T-cell (primary cell): ENCODE results near the gene IL17D. TPM values are rescaled to one million over a fixed set of nuclear protein-coding genes. Genes with fewer than 3 reads are reported as not detected.

Experiments used
- ATAC-seq, 4 experiments: fragments of 200-7000 bp in 3 of 4; fragments of 150-1000 bp in 1 of 4; cut with Tn5 transposase; replicated peaks in 1 of 4; 1 replicate in 3 of 4; 2 replicates in 1 of 4; pipeline ENCODE4 v1.10.0; 2021; ENCODE audit warnings: moderate library complexity in 3 of 4, mild to moderate bottlenecking in 2 of 4, moderate number of reproducible peaks in 1 of 4
- CTCF ChIA-PET, 2 donors: fragments of 300-600 bp; sonication (Branson Sonifier 250); formaldehyde crosslinking; loops; one replicate each; lab custom pipeline; 2022; ENCODE audit warnings: antibody characterized with exemption in 2 of 2; lab: Charles Lee
- POLR2A ChIA-PET, 2 donors: fragments of 300-600 bp; sonication (Branson Sonifier 250); formaldehyde crosslinking; loops; one replicate each; lab custom pipeline; 2022; ENCODE audit warnings: antibody characterized with exemption in 2 of 2; lab: Charles Lee
- DNase-seq, 35 experiments: peaks; one replicate each; pipeline versions ENCODE4 v3.0.0 to v3.0.0-alpha.2; 2013 to 2023
- H3K27ac ChIP-seq: one replicate; pipeline ENCODE4 v1.5.1; 2013; ENCODE audit warnings: low read length
- H3K27me3 ChIP-seq, 2 experiments: replicated peaks in 1 of 2; 1 replicate in 1 of 2; 2 replicates in 1 of 2; pipeline versions ENCODE4 v1.6.1 to v1.7.0; 2013; ENCODE audit warnings: low read length in 1 of 2, mixed read lengths in 1 of 2; ENCODE audit not compliant: control insufficient read depth in 2 of 2, insufficient read depth in 2 of 2; ENCODE audit errors: extremely low read depth in 1 of 2
- H3K36me3 ChIP-seq, 2 donors: 1 replicate in 1 of 2; 2 replicates in 1 of 2; pipeline versions ENCODE4 v1.6.1 to v1.7.0; 2013; ENCODE audit warnings: low read length in 1 of 2; ENCODE audit not compliant: control insufficient read depth in 2 of 2, insufficient read depth in 1 of 2; ENCODE audit errors: extremely low read depth in 1 of 2
- H3K4me1 ChIP-seq, 2 experiments: 1 replicate in 1 of 2; 2 replicates in 1 of 2; pipeline versions ENCODE4 v1.6.1 to v1.7.0; 2013; ENCODE audit warnings: low read length in 2 of 2, mixed read lengths in 1 of 2; ENCODE audit not compliant: insufficient read depth in 2 of 2, control insufficient read depth in 1 of 2; ENCODE audit errors: extremely low read depth in 1 of 2
- H3K4me3 ChIP-seq, 2 donors: 1 replicate in 1 of 2; 2 replicates in 1 of 2; pipeline versions ENCODE4 v1.5.1 to v1.7.0; 2013; ENCODE audit warnings: mild to moderate bottlenecking in 2 of 2, low read length in 1 of 2, moderate library complexity in 1 of 2; ENCODE audit not compliant: control insufficient read depth in 1 of 2; ENCODE audit errors: extremely low read depth in 1 of 2
- H3K9me3 ChIP-seq: 2 replicates; pipeline ENCODE4 v1.7.0; 2013
- H3K27ac Mint-ChIP-seq, 2 donors: one replicate each; pipeline ENCODE4 v1.8.0; 2020 to 2021; ENCODE audit warnings: mild to moderate bottlenecking in 2 of 2, mixed read lengths in 2 of 2
- H3K27me3 Mint-ChIP-seq, 2 donors: one replicate each; pipeline ENCODE4 v1.8.0; 2021 to 2022; ENCODE audit warnings: mixed read lengths in 2 of 2
- H3K36me3 Mint-ChIP-seq: one replicate; pipeline ENCODE4 v1.8.0; 2021; ENCODE audit warnings: mixed read lengths
- H3K4me1 Mint-ChIP-seq, 3 donors: one replicate each; pipeline ENCODE4 v1.8.0; 2020 to 2022; ENCODE audit warnings: mixed read lengths in 3 of 3, mild to moderate bottlenecking in 1 of 3
- H3K4me3 Mint-ChIP-seq, 3 donors: one replicate each; pipeline ENCODE4 v1.8.0; 2020 to 2022; ENCODE audit warnings: mild to moderate bottlenecking in 3 of 3, mixed read lengths in 3 of 3, moderate library complexity in 3 of 3
- H3K9me3 Mint-ChIP-seq, 3 donors: one replicate each; pipeline ENCODE4 v1.8.0; 2020 to 2022; ENCODE audit warnings: mixed read lengths in 3 of 3
- WGBS: methylation state at CpG from one replicate; pipeline ENCODE4 v1.1.5; 2013; ENCODE audit warnings: missing lambda C conversion rate; ENCODE audit not compliant: insufficient coverage; 5-methylcytosine and 5-hydroxymethylcytosine counted together
- total RNA-seq, 35 experiments: library from RNA in 6 of 35; stranded (reverse) in 6 of 35; fragments of 120-200 nt in 1 of 35; gene quantifications; one replicate each; pipeline versions ENCODE4 v1.2.1 to v1.2.4 and lab custom pipeline; 2013 to 2026

The IL17D gene
- total RNA-seq, 5 donors from 2014 or later (not counting 1 experiment from before 2014, with no cell fraction given): 0.13 to 0.20 (median 0.16) TPM; not detected in 2

- Histone ChIP-seq H3K27ac (no peak overlapping the region), H3K9me3 (no peaks in the 10 kb centered on the region), H3K36me3 (no peaks in the 10 kb centered on the region), H3K4me3 (no peak overlapping the region), H3K4me1 (peaks cover 0 to 13% of the 10 kb centered on the region in 2 experiments), H3K27me3 (peaks cover 0 to 29% of the 10 kb centered on the region in 2 experiments)
- POLR2A ChIA-PET: no interaction called here
- 82% methylated on average over 5 of the region's 9 CpGs for WGBS
- DNase-seq: no peak
- no peak for ATAC-seq
- CTCF ChIA-PET: no interaction called here
- peaks cover 33 to 35% of the 10 kb centered on the region in 2 donors for H3K27me3 Mint-ChIP-seq
- no peaks in the 10 kb centered on the region for H3K9me3 Mint-ChIP-seq
- H3K36me3 Mint-ChIP-seq: no peaks in the 10 kb centered on the region
- no peak overlapping the region for H3K27ac Mint-ChIP-seq
- peaks cover 7 to 12% (median 12%) of the 10 kb centered on the region in 3 donors for H3K4me1 Mint-ChIP-seq
- no peak overlapping the region for H3K4me3 Mint-ChIP-seq
These were observed 3.8 kb upstream of the IL17D start for GRCh38 chr13:20699715-20700114.

- Histone ChIP-seq H3K27me3 (peaks cover 0 to 27% of the 10 kb centered on the region in 2 experiments), H3K4me1 (peaks cover 0 to 13% of the 10 kb centered on the region in 2 experiments), H3K36me3 (no peaks in the 10 kb centered on the region), H3K27ac (no peak overlapping the region), H3K9me3 (no peaks in the 10 kb centered on the region), H3K4me3 (no peak overlapping the region)
- no peak overlapping the region for H3K4me3 Mint-ChIP-seq
- H3K27ac Mint-ChIP-seq: no peak overlapping the region
- no peak for DNase-seq
- H3K9me3 Mint-ChIP-seq: no peaks in the 10 kb centered on the region
- WGBS: 83% methylated on average over 6 of the region's 6 CpGs
- no peak for ATAC-seq
- CTCF ChIA-PET: no interaction called here
- POLR2A ChIA-PET: no interaction called here
- H3K27me3 Mint-ChIP-seq: peaks cover 31 to 35% of the 10 kb centered on the region in 2 donors
- no peaks in the 10 kb centered on the region for H3K36me3 Mint-ChIP-seq
- H3K4me1 Mint-ChIP-seq: peaks cover 7 to 16% (median 13%) of the 10 kb centered on the region in 3 donors
These were observed 3.2 kb upstream of the IL17D start for GRCh38 chr13:20700288-20700687.

GRCh38 chr13:20701461-20701860 lies 2.0 kb upstream of the IL17D start:
- H3K9me3 ChIP-seq: no peaks in the 10 kb centered on the region
- no peak overlapping the region for H3K27ac ChIP-seq
- H3K4me3 Mint-ChIP-seq: no peak overlapping the region
- WGBS: 80% methylated on average over 1 of the region's 3 CpGs
- no peak for ATAC-seq
- no peak for DNase-seq
- H3K4me1 Mint-ChIP-seq: peaks cover 7 to 16% (median 13%) of the 10 kb centered on the region in 3 donors
- peaks cover 0 to 13% of the 10 kb centered on the region in 2 experiments for H3K4me1 ChIP-seq
- H3K27me3 Mint-ChIP-seq: peaks cover 25 to 29% of the 10 kb centered on the region in 2 donors
- ChIA-PET CTCF (interaction anchor here (0.6 to 1.1 kb wide), 3 partner anchors 77 to 1076 kb away, joined by 3 to 7 read pairs (median 5); no protein-coding TSS in a partner anchor), POLR2A (interaction anchor here in 1 of 2 donors (0.6 kb wide), 1 partner anchor 384 kb away, joined by 9 read pairs; no protein-coding TSS in a partner anchor)
- H3K4me3 ChIP-seq: no peak overlapping the region
- peaks cover 0 to 27% of the 10 kb centered on the region in 2 experiments for H3K27me3 ChIP-seq
- no peak overlapping the region for H3K27ac Mint-ChIP-seq
- H3K36me3 ChIP-seq: no peaks in the 10 kb centered on the region
- H3K9me3 Mint-ChIP-seq: no peaks in the 10 kb centered on the region
- no peaks in the 10 kb centered on the region for H3K36me3 Mint-ChIP-seq

- Mint-ChIP-seq H3K27me3 (peaks cover 24 to 28% of the 10 kb centered on the region in 2 donors), H3K27ac (peak overlapping the region in 1 of 2 donors; percentile 7), H3K36me3 (no peaks in the 10 kb centered on the region), H3K9me3 (no peaks in the 10 kb centered on the region), H3K4me3 (peak overlapping the region; percentile 85 to 95 (median 89)), H3K4me1 (peaks cover 7 to 16% (median 13%) of the 10 kb centered on the region in 3 donors)
- ChIA-PET CTCF (interaction anchor here (0.5 to 1.1 kb wide), 3 partner anchors 70 to 203 kb away, joined by 5 to 6 read pairs (median 5); no protein-coding TSS in a partner anchor), POLR2A (interaction anchor here in 1 of 2 donors (0.6 kb wide), 1 partner anchor 195 kb away, joined by 3 read pairs; no protein-coding TSS in a partner anchor)
- no peak overlapping the region for H3K27ac ChIP-seq
- DNase-seq (peak in 1 of 35 experiments; percentile 25), ATAC-seq (no peak)
- no peaks in the 10 kb centered on the region for H3K9me3 ChIP-seq
- WGBS: 53% methylated on average over 2 of the region's 9 CpGs
- peaks cover 0 to 24% of the 10 kb centered on the region in 2 experiments for H3K27me3 ChIP-seq
- peaks cover 0 to 13% of the 10 kb centered on the region in 2 experiments for H3K4me1 ChIP-seq
- no peaks in the 10 kb centered on the region for H3K36me3 ChIP-seq
- peak overlapping the region; percentile 60 to 77 for H3K4me3 ChIP-seq
These were observed 977 bp upstream of the IL17D start for GRCh38 chr13:20702530-20702914.

GRCh38 chr13:20703780-20704458 lies 420 bp downstream of the IL17D start:
- ChIA-PET POLR2A (no interaction called here), CTCF (interaction anchor here in 1 of 2 donors (0.5 to 1.0 kb wide), 5 partner anchors 32 to 937 kb away, joined by 3 to 5 read pairs (median 3); no protein-coding TSS in a partner anchor)
- Mint-ChIP-seq H3K4me3 (peak overlapping the region in 2 of 3 donors; percentile 75 to 78), H3K27me3 (peaks cover 16 to 19% of the 10 kb centered on the region in 2 donors), H3K4me1 (peaks cover 7 to 16% (median 13%) of the 10 kb centered on the region in 3 donors), H3K36me3 (no peaks in the 10 kb centered on the region), H3K27ac (no peak overlapping the region), H3K9me3 (no peaks in the 10 kb centered on the region)
- peaks cover 0 to 20% of the 10 kb centered on the region in 2 experiments for H3K27me3 ChIP-seq
- peak overlapping the region in 1 of 2 donors; percentile 65 for H3K4me3 ChIP-seq
- H3K9me3 ChIP-seq: no peaks in the 10 kb centered on the region
- H3K36me3 ChIP-seq: no peaks in the 10 kb centered on the region
- under 1% methylated on average over 75 of the region's 98 CpGs for WGBS
- peak; percentile 86 to 91 (median 88) for ATAC-seq
- peaks cover 0 to 13% of the 10 kb centered on the region in 2 experiments for H3K4me1 ChIP-seq
- no peak overlapping the region for H3K27ac ChIP-seq
- DNase-seq: peak; percentile 52 to 86 (median 73)

- Mint-ChIP-seq H3K9me3 (no peaks in the 10 kb centered on the region), H3K36me3 (no peaks in the 10 kb centered on the region), H3K27me3 (peaks cover 13 to 15% of the 10 kb centered on the region in 2 donors), H3K4me3 (peak overlapping the region; percentile 62 to 78 (median 75)), H3K27ac (no peak overlapping the region), H3K4me1 (peaks cover 7 to 16% (median 13%) of the 10 kb centered on the region in 3 donors)
- ChIA-PET POLR2A (interaction anchor here in 1 of 2 donors (0.8 kb wide), 1 partner anchor 212 kb away, joined by 3 read pairs; no protein-coding TSS in a partner anchor), CTCF (interaction anchor here in 1 of 2 donors (0.6 to 1.0 kb wide), 3 partner anchors 33 to 938 kb away, joined by 3 to 5 read pairs (median 4); no protein-coding TSS in a partner anchor)
- no peak overlapping the region for H3K27ac ChIP-seq
- H3K4me3 ChIP-seq: peak overlapping the region in 1 of 2 donors; percentile 0
- 96% methylated on average over 2 of the region's 20 CpGs for WGBS
- peak in 2 of 4 experiments; percentile 4 to 27 for ATAC-seq
- H3K36me3 ChIP-seq: no peaks in the 10 kb centered on the region
- no peak for DNase-seq
- H3K4me1 ChIP-seq: peaks cover 0 to 13% of the 10 kb centered on the region in 2 experiments
- H3K27me3 ChIP-seq: peaks cover 0 to 20% of the 10 kb centered on the region in 2 experiments
- no peaks in the 10 kb centered on the region for H3K9me3 ChIP-seq
These were observed 1.1 kb downstream of the IL17D start for GRCh38 chr13:20704459-20705069.
